SH-SY5Y (cell line): ENCODE data around the gene ZDHHC13.

Experiments
- GATA2 ChIP-seq: IDR thresholded peaks from 2 replicates; pipeline ENCODE4 v1.6.1; 2011; ENCODE audit warnings: mild to moderate bottlenecking, low read depth, low read length
- GATA3 ChIP-seq: IDR thresholded peaks from 2 replicates; pipeline ENCODE4 v1.6.1; 2011; ENCODE audit warnings: low read depth, mild to moderate bottlenecking, low read length, moderate library complexity

DNA sequence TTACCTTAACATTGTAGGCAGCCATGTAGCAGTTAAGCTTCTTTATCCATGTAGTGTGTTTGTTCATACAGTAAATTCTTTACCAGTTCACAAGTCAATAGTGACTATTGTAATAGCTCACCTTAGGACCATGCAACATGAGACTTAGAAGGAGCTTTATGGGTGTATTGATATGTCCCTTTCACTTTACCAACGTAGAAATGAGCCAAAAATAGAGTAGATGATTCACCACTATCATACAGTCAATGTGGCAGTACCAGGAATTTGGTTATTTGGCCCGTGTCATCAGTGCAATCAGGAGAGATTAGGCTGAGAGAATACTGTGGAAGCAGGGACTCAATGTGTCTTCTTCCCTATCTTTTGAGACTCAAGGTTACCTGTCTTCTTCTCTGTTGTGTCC lies 4.7 kb downstream of the ZDHHC13 start:
- TF ChIP-seq GATA2 (no peak), GATA3 (no peak)
